Daoy (cell line): ENCODE results near the gene ADAM15. TPM values are rescaled to one million over a fixed set of nuclear protein-coding genes. Genes with fewer than 3 reads are reported as not detected.

ENCODE experiments used
- DNase-seq: peaks from one replicate; pipeline ENCODE4 v3.0.0-alpha.2; 2015; ENCODE audit warnings: low read depth
- total RNA-seq: library from RNA; depleted of rRNA; stranded (reverse); fragments of >200 nt; shearing (Covaris generic); gene quantifications from 2 replicates; pipeline ENCODE4 v1.2.3, GENCODE V29; 2014

Gene ADAM15
- total RNA-seq, 1 experiment from 2014 or later, result 46.2 TPM

- peak; percentile 97 for DNase-seq
Observed at GRCh38 chr1:155084722-155085503, 33.8 kb downstream of the ADAM15 start.

GRCh38 chr1:155085504-155086127 lies 34.5 kb downstream of the ADAM15 start:
- peak; percentile 81 for DNase-seq

- peak; percentile 76 for DNase-seq
Observed at GRCh38 chr1:155086128-155086741, 35.1 kb downstream of the ADAM15 start.

GRCh38 chr1:155086856-155087535 lies 35.9 kb downstream of the ADAM15 start:
- no peak for DNase-seq

GRCh38 chr1:155091071-155092051 lies 40.2 kb downstream of the ADAM15 start:
- peak; percentile 82 for DNase-seq

GRCh38 chr1:155092131-155092530 lies 41.0 kb downstream of the ADAM15 start:
- no peak for DNase-seq

GRCh38 chr1:155092641-155093040 lies 41.5 kb downstream of the ADAM15 start:
- no peak for DNase-seq

GRCh38 chr1:155093911-155094621 lies 43.0 kb downstream of the ADAM15 start:
- DNase-seq, result peak; percentile 69

- DNase-seq, result no peak
Observed at GRCh38 chr1:155094622-155094948, 43.5 kb downstream of the ADAM15 start.

GRCh38 chr1:155099331-155099730 lies 48.2 kb downstream of the ADAM15 start:
- no peak for DNase-seq

- DNase-seq, result no peak
Observed at GRCh38 chr1:155103325-155103724, 52.2 kb downstream of the ADAM15 start.

GRCh38 chr1:155104605-155105534 lies 53.8 kb downstream of the ADAM15 start:
- no peak for DNase-seq

- DNase-seq, result no peak
Observed at GRCh38 chr1:155105604-155106011, 54.5 kb downstream of the ADAM15 start.

GRCh38 chr1:155106862-155107261 lies 55.7 kb downstream of the ADAM15 start:
- DNase-seq, result no peak

GRCh38 chr1:155107309-155108264 lies 56.5 kb downstream of the ADAM15 start:
- DNase-seq, result no peak

GRCh38 chr1:155108296-155108695 lies 57.2 kb downstream of the ADAM15 start:
- DNase-seq, result no peak

GRCh38 chr1:155110381-155110780 lies 59.3 kb downstream of the ADAM15 start:
- DNase-seq, result no peak

GRCh38 chr1:155110826-155111225 lies 59.7 kb downstream of the ADAM15 start:
- no peak for DNase-seq
